A549 treated with RU486 at 1 μM for 4 hours (cell line): ENCODE results near the gene SST. TPM values are rescaled to one million over a fixed set of nuclear protein-coding genes. Genes with fewer than 3 reads are reported as not detected.

Experiments
- total RNA-seq: library from RNA; stranded (reverse); fragments of 200-300 nt; extraction: Qiagen RNA extraction; gene quantifications from 5 replicates; pipeline ENCODE4 v1.2.3, GENCODE V29; 2022; ENCODE audit warnings: low read depth

SST gene
- not detected in 5 replicates for total RNA-seq

GRCh38 chr3:187669675-187670504, at the start of gene SST:
SST (minus strand) TSS chr3:187670394; CDS start chr3:187670291, 103 bp downstream.

GRCh38 chr3:187702507-187703033, 32.4 kb upstream of the SST start, which contains the start of gene RTP2:
RTP2 (minus strand) TSS chr3:187702557; CDS start chr3:187702128, 429 bp downstream.

Other genes with a start within 250 kb of the SST start
- not detected in 5 replicates for gene RTP2, start 32.2 kb upstream of the SST start, total RNA-seq
- 3.1 to 7.2 TPM (median 6.4 TPM) in 5 replicates for gene BCL6, start 75.1 kb upstream of the SST start, total RNA-seq